ENCODE data around the gene GAS2L1. TPM values are rescaled to one million over a fixed set of nuclear protein-coding genes. Genes with fewer than 3 reads are reported as not detected.
A peak's percentile ranks its signal among the peaks of the same experiment; 100 is the strongest.
"Not testable (repeated sequence)": the region's sequence is repeated elsewhere in the genome, so short reads cannot be mapped to it uniquely, and the experiment has no call there.

GAS2L1 gene
- total RNA-seq, 1 experiment from 2014 or later, result 29.4 TPM

GRCh38 chr22:29344137-29344536, 37.7 kb downstream of the GAS2L1 start:
- H3K36me3 ChIP-seq (ENCODE audit: control insufficient read depth in 1 of 2, insufficient read depth in 2 of 2, low read length in 2 of 2), result peaks cover 19 to 28% of the 10 kb centered on the region in 2 experiments
- no peaks in the 10 kb centered on the region for H3K79me2 ChIP-seq (ENCODE audit: insufficient read depth, low read length)
- H3K4me3 ChIP-seq (replicated peaks in 1 of 2; ENCODE audit: low read depth in 1 of 2, low read length in 2 of 2), result no peak overlapping the region
- no peak overlapping the region for H3K9ac ChIP-seq (ENCODE audit: low read length)
- no peaks in the 10 kb centered on the region for H3K27me3 ChIP-seq (ENCODE audit: insufficient read depth, low read length)
- DNase-seq (ENCODE audit: low read depth, low spot score), result peak; percentile 86
- TF ChIP-seq SRF (IDR thresholded peaks at IDR 0.05; ENCODE audit: low read depth), result no peak
- TF ChIP-seq JUND (IDR thresholded peaks at IDR 0.05), result peak; percentile 46
- peak; percentile 40; the same call in 1 of the 2 replicates for TF ChIP-seq FOSL1 (IDR thresholded peaks at IDR 0.05; ENCODE audit: low read depth)
- no peak for TF ChIP-seq RAD21 (IDR thresholded peaks at IDR 0.05; ENCODE audit: low read depth)
- TF ChIP-seq SP1 (IDR thresholded peaks at IDR 0.05; ENCODE audit: low read depth), result peak; percentile 61
- TF ChIP-seq SIN3A (IDR thresholded peaks at IDR 0.05; ENCODE audit: low read depth), result no peak
- TF ChIP-seq CBX3 (IDR thresholded peaks at IDR 0.05; ENCODE audit: low read depth), result no peak
- TF ChIP-seq YY1 (IDR thresholded peaks at IDR 0.05; ENCODE audit: extremely low read depth, insufficient replicate concordance, low read depth, low read length), result no peak
- TF ChIP-seq CEBPB (IDR thresholded peaks at IDR 0.05; ENCODE audit: low read depth), result no peak
- no peak for TF ChIP-seq ZNF274 (IDR thresholded peaks at IDR 0.05; ENCODE audit: low read depth, low read length)
- TF ChIP-seq ELF1 (IDR thresholded peaks at IDR 0.05; ENCODE audit: borderline replicate concordance, low read depth), result no peak
- peak; percentile 31 for TF ChIP-seq TCF7L2 (IDR thresholded peaks at IDR 0.05; ENCODE audit: borderline replicate concordance, extremely low read depth, insufficient read depth, insufficient read length)
- TF ChIP-seq EGR1 (IDR thresholded peaks at IDR 0.05; ENCODE audit: low read depth), result no peak
- ChIA-PET POLR2A (interaction anchor here (0.6 to 0.7 kb wide), 2 partner anchors 12 to 107 kb away, joined by 3 to 4 read pairs; no protein-coding TSS in a partner anchor), CTCF (interaction anchor here (0.8 to 1.4 kb wide), 2 partner anchors 15 to 33 kb away, joined by 3 read pairs; no protein-coding TSS in a partner anchor), RAD21 (ENCODE audit: low non-redundant PET in 1 of 2, low total read pairs in 2 of 2, uncharacterized antibody in 2 of 2, unreplicated experiment in 2 of 2) (interaction anchor here in 1 of 2 experiments (0.7 kb wide), 1 partner anchor 41 kb away, joined by 3 read pairs; no protein-coding TSS in a partner anchor)
- no peaks in the 10 kb centered on the region for H3K9me3 ChIP-seq (ENCODE audit: control insufficient read depth in 1 of 2, insufficient read depth in 1 of 2, low read depth in 1 of 2, low read length in 2 of 2)
- peak overlapping the region; percentile 32 for H3K27ac ChIP-seq (ENCODE audit: low read depth, low read length)
- no peaks in the 10 kb centered on the region for H3K9me2 ChIP-seq (ENCODE audit: insufficient read depth)
- intact Hi-C loops (cut with micrococcal nuclease), result no loop called here
- ATAC-seq, result peak; percentile 91
- no TSS peak for BruUV-seq (replicated peaks)
- peaks cover 25 to 33% of the 10 kb centered on the region in 2 experiments for H3K4me1 ChIP-seq (ENCODE audit: control insufficient read depth in 1 of 2, insufficient read depth in 2 of 2, low read length in 2 of 2)
- no peaks in the 10 kb centered on the region; the same call in 1 of the 2 replicates for H4K20me1 ChIP-seq (ENCODE audit: insufficient read depth)
- no peak overlapping the region for H2AFZ ChIP-seq (ENCODE audit: low read depth, low read length, poor library complexity, severe bottlenecking)
- H3K4me2 ChIP-seq (ENCODE audit: low read length), result peak overlapping the region; percentile 57

- ChIA-PET POLR2A (interaction anchor here (0.7 kb wide), 1 partner anchor 11 kb away, joined by 4 read pairs; no protein-coding TSS in a partner anchor), CTCF (interaction anchor here (0.8 kb wide), 1 partner anchor 34 kb away, joined by 3 read pairs; no protein-coding TSS in a partner anchor)
- H3K27me3 ChIP-seq (ENCODE audit: insufficient read depth, low read length); H3K9me3 ChIP-seq (ENCODE audit: control insufficient read depth in 1 of 2, insufficient read depth in 1 of 2, low read depth in 1 of 2, low read length in 2 of 2); BruUV-seq (replicated peaks); ATAC-seq; H3K9ac ChIP-seq (ENCODE audit: low read length); intact Hi-C loops (cut with micrococcal nuclease); DNase-seq (ENCODE audit: low read depth, low spot score); H3K9me2 ChIP-seq (ENCODE audit: insufficient read depth); H3K4me3 ChIP-seq (replicated peaks in 1 of 2; ENCODE audit: low read depth in 1 of 2, low read length in 2 of 2); H4K20me1 ChIP-seq (ENCODE audit: insufficient read depth); H2AFZ ChIP-seq (ENCODE audit: low read depth, low read length, poor library complexity, severe bottlenecking); H3K79me2 ChIP-seq (ENCODE audit: insufficient read depth, low read length); RAD21 ChIA-PET (ENCODE audit: low non-redundant PET in 1 of 2, low total read pairs in 2 of 2, uncharacterized antibody in 2 of 2, unreplicated experiment in 2 of 2): not testable (repeated sequence)
- H3K4me1 ChIP-seq (ENCODE audit: control insufficient read depth in 1 of 2, insufficient read depth in 2 of 2, low read length in 2 of 2), result peaks cover 27 to 33% of the 10 kb centered on the region in 2 experiments
- H3K4me2 ChIP-seq (ENCODE audit: low read length), result peak overlapping the region; percentile 57
- H3K27ac ChIP-seq (ENCODE audit: low read depth, low read length), result peak overlapping the region; percentile 32
- H3K36me3 ChIP-seq (ENCODE audit: control insufficient read depth in 1 of 2, insufficient read depth in 2 of 2, low read length in 2 of 2), result peaks cover 18 to 24% of the 10 kb centered on the region in 2 experiments; a peak in 3 of 4 replicates
These were observed 38.4 kb downstream of the GAS2L1 start for GRCh38 chr22:29344889-29345288.
